HepG2 (cell line): ENCODE data around the gene TPRA1. TPM values are rescaled to one million over a fixed set of nuclear protein-coding genes. Genes with fewer than 3 reads are reported as not detected.

ENCODE experiments used
- DPF2 ChIP-seq: sonication (generic); formaldehyde crosslinking; IDR thresholded peaks from 2 replicates; pipeline ENCODE4 v1.4.0; 2020; ENCODE audit warnings: mild to moderate bottlenecking, low read depth, missing genetic modification reagents, borderline replicate concordance
- FOXO4 ChIP-seq: sonication (generic); formaldehyde crosslinking; conservative IDR thresholded peaks from 2 replicates; pipeline ENCODE4 v1.8.1; 2023; ENCODE audit warnings: missing genetic modification reagents
- HES4 ChIP-seq: sonication (generic); formaldehyde crosslinking; IDR thresholded peaks from 2 replicates; pipeline ENCODE4 v1.9.0; 2021; ENCODE audit warnings: mild to moderate bottlenecking, missing genetic modification reagents, borderline replicate concordance
- KMT2A ChIP-seq: sonication (generic); formaldehyde crosslinking; IDR thresholded peaks from 2 replicates; pipeline ENCODE4 v1.4.0; 2020; ENCODE audit warnings: missing genetic modification reagents
- MAFG ChIP-seq: sonication (generic); formaldehyde crosslinking; IDR thresholded peaks from 2 replicates; pipeline ENCODE4 v1.5.1; 2020; ENCODE audit warnings: mild to moderate bottlenecking, missing genetic modification reagents
- SAP130 ChIP-seq: IDR thresholded peaks from 2 replicates; pipeline ENCODE4 v1.6.1; 2016; ENCODE audit warnings: low read depth
- SNAI1 ChIP-seq: sonication (generic); formaldehyde crosslinking; IDR thresholded peaks from 2 replicates; pipeline ENCODE4 v1.5.0; 2020; ENCODE audit warnings: mild to moderate bottlenecking, missing genetic modification reagents, borderline replicate concordance
- TFDP2 ChIP-seq: sonication (generic); formaldehyde crosslinking; IDR thresholded peaks from 2 replicates; pipeline ENCODE4 v1.4.0; 2020; ENCODE audit warnings: missing genetic modification reagents
- THAP8 ChIP-seq: sonication (generic); formaldehyde crosslinking; IDR thresholded peaks from 2 replicates; pipeline ENCODE4 v1.5.1; 2020; ENCODE audit warnings: missing genetic modification reagents, mild to moderate bottlenecking, borderline replicate concordance
- ZFP90 ChIP-seq: sonication (generic); formaldehyde crosslinking; IDR thresholded peaks from 2 replicates; pipeline ENCODE4 v1.8.0; 2022; ENCODE audit warnings: missing genetic modification reagents, mild to moderate bottlenecking, inconsistent platforms, borderline replicate concordance
- ZNF367 ChIP-seq: sonication (generic); formaldehyde crosslinking; IDR thresholded peaks from 2 replicates; pipeline ENCODE4 v1.4.0; 2020; ENCODE audit warnings: missing genetic modification reagents, borderline replicate concordance
- ZNF572 ChIP-seq: sonication (generic); formaldehyde crosslinking; IDR thresholded peaks from 2 replicates; pipeline ENCODE4 v1.5.1; 2020; ENCODE audit warnings: mild to moderate bottlenecking, missing genetic modification reagents
- ZNF672 ChIP-seq: sonication (generic); formaldehyde crosslinking; IDR thresholded peaks from 2 replicates; pipeline ENCODE4 v1.8.1; 2022; ENCODE audit warnings: missing genetic modification reagents
- ZNF687 ChIP-seq: sonication (generic); formaldehyde crosslinking; IDR thresholded peaks from 2 replicates; pipeline ENCODE4 v1.5.1; 2020; ENCODE audit warnings: mild to moderate bottlenecking, missing genetic modification reagents, moderate library complexity
- ZNF691 ChIP-seq: sonication (generic); formaldehyde crosslinking; IDR thresholded peaks from 2 replicates; pipeline ENCODE4 v1.4.0; 2020; ENCODE audit warnings: missing genetic modification reagents, low read depth, mild to moderate bottlenecking, borderline replicate concordance
- ZNF770 ChIP-seq: sonication (generic); formaldehyde crosslinking; IDR thresholded peaks from 2 replicates; pipeline ENCODE4 v1.5.0; 2020; ENCODE audit warnings: mild to moderate bottlenecking, missing genetic modification reagents
- ZNF773 ChIP-seq: sonication (generic); formaldehyde crosslinking; IDR thresholded peaks from 2 replicates; pipeline ENCODE4 v1.4.0; 2020; ENCODE audit warnings: missing genetic modification reagents, borderline replicate concordance
- polyA plus RNA-seq, 8 experiments: library from polyadenylated mRNA; depleted of rRNA in 3 of 8; stranded (reverse) in 7 of 8; unstranded in 1 of 8; fragments of >200 nt; fragmentation: Illumina TruSeq in 4 of 8; extraction: Trizol in 4 of 8; gene quantifications; 2 replicates each; pipeline versions ENCODE4 v1.2.1 to v1.2.3, GENCODE V29; 2011 to 2016; ENCODE audit warnings: low read depth in 4 of 8, missing spikeins in 1 of 8, mixed read lengths in 1 of 8; ENCODE audit not compliant: insufficient read depth in 1 of 8
- total RNA-seq, 5 experiments: library from RNA; depleted of rRNA; stranded (reverse); fragments of >200 nt; fragmentation: Illumina TruSeq; extraction: Trizol; gene quantifications; 2 replicates each; pipeline ENCODE4 v1.2.3, GENCODE V29; 2016; ENCODE audit warnings: low read depth in 1 of 5

TPRA1 gene
- total and polyA plus RNA-seq, 2 of the 13 experiments (the other 11 are each of a cell fraction or from before 2014, with no cell fraction given): 25.4 to 25.8 TPM

GRCh38 chr3:127589600-127590281 is 792 bp downstream of the TPRA1 start (continued):
- TF ChIP-seq SAP130 (peak; percentile 5; the same call in 1 of the 2 replicates), ZNF572 (CRISPR knock-in tag) (peak; percentile 53; the same call in 1 of the 2 replicates), KMT2A (CRISPR knock-in tag) (0 out of 2 replicates have a peak, but pooled peaks have one; percentile 5), SNAI1 (CRISPR knock-in tag) (no peak), ZNF672 (CRISPR knock-in tag) (0 out of 2 replicates have a peak, but pooled peaks have one; percentile 18), ZNF773 (CRISPR knock-in tag) (peak; percentile 9; the same call in 1 of the 2 replicates), FOXO4 (0 out of 2 replicates have a peak, but pooled peaks have one; percentile 38), ZNF687 (CRISPR knock-in tag) (peak; percentile 12; the same call in 1 of the 2 replicates), TFDP2 (0 out of 2 replicates have a peak, but pooled peaks have one; percentile 5), THAP8 (CRISPR knock-in tag) (0 out of 2 replicates have a peak, but pooled peaks have one; percentile 34), DPF2 (no peak), MAFG (CRISPR knock-in tag) (0 out of 2 replicates have a peak, but pooled peaks have one; percentile 29), ZNF367 (no peak), ZNF770 (CRISPR knock-in tag) (0 out of 2 replicates have a peak, but pooled peaks have one; percentile 12), ZNF691 (CRISPR knock-in tag) (0 out of 2 replicates have a peak, but pooled peaks have one; percentile 18), HES4 (CRISPR knock-in tag) (0 out of 2 replicates have a peak, but pooled peaks have one; percentile 50), ZFP90 (no peak)
